ENCODE data around the gene TMCC3.

Gene TMCC3

GRCh38 chr12:94659346-94659930 lies 9.1 kb upstream of the TMCC3 start:
- H3K4me3 ChIP-seq (ENCODE audit: low read length) = no peak overlapping the region
- TF ChIP-seq ZNF274 (IDR thresholded peaks at IDR 0.05; ENCODE audit: low read depth, low read length) = no peak

- H3K4me3 ChIP-seq (ENCODE audit: low read length) = no peak overlapping the region
- no peak for TF ChIP-seq ZNF274 (IDR thresholded peaks at IDR 0.05; ENCODE audit: low read depth, low read length)
These were observed 8.6 kb upstream of the TMCC3 start for GRCh38 chr12:94658931-94659330.

GRCh38 chr12:94656556-94656955 lies 6.2 kb upstream of the TMCC3 start:
- H3K4me3 ChIP-seq (ENCODE audit: low read length) = no peak overlapping the region
- TF ChIP-seq ZNF274 (IDR thresholded peaks at IDR 0.05; ENCODE audit: low read depth, low read length) = no peak

- TF ChIP-seq ZNF274 (IDR thresholded peaks at IDR 0.05; ENCODE audit: low read depth, low read length) = no peak
- peak overlapping the region; percentile 47; the same call in 1 of the 2 replicates for H3K4me3 ChIP-seq (ENCODE audit: low read length)
These were observed 811 bp downstream of the TMCC3 start for GRCh38 chr12:94649349-94650142.

- no peak overlapping the region for H3K4me3 ChIP-seq (ENCODE audit: low read length)
- TF ChIP-seq ZNF274 (IDR thresholded peaks at IDR 0.05; ENCODE audit: low read depth, low read length) = no peak
These were observed 1.8 kb downstream of the TMCC3 start for GRCh38 chr12:94648578-94648977.

- no peak for TF ChIP-seq ZNF274 (IDR thresholded peaks at IDR 0.05; ENCODE audit: low read depth, low read length)
- H3K4me3 ChIP-seq (ENCODE audit: low read length) = peak overlapping the region; percentile 17; the same call in 1 of the 2 replicates
These were observed 6.0 kb downstream of the TMCC3 start for GRCh38 chr12:94644141-94644979.

- H3K4me3 ChIP-seq (ENCODE audit: low read length) = no peak overlapping the region
- no peak for TF ChIP-seq ZNF274 (IDR thresholded peaks at IDR 0.05; ENCODE audit: low read depth, low read length)
These were observed 6.8 kb downstream of the TMCC3 start for GRCh38 chr12:94643606-94644005.

GRCh38 chr12:94641283-94641682 lies 9.1 kb downstream of the TMCC3 start:
- H3K4me3 ChIP-seq (ENCODE audit: low read length) = no peak overlapping the region
- no peak for TF ChIP-seq ZNF274 (IDR thresholded peaks at IDR 0.05; ENCODE audit: low read depth, low read length)

- no peak for TF ChIP-seq ZNF274 (IDR thresholded peaks at IDR 0.05; ENCODE audit: low read depth, low read length)
- H3K4me3 ChIP-seq (ENCODE audit: low read length) = no peak overlapping the region
These were observed 10.0 kb downstream of the TMCC3 start for GRCh38 chr12:94640134-94640928.

GRCh38 chr12:94638521-94638920 lies 11.8 kb downstream of the TMCC3 start:
- H3K4me3 ChIP-seq (ENCODE audit: low read length) = no peak overlapping the region
- no peak for TF ChIP-seq ZNF274 (IDR thresholded peaks at IDR 0.05; ENCODE audit: low read depth, low read length)

GRCh38 chr12:94637390-94638113 lies 12.8 kb downstream of the TMCC3 start:
- no peak for TF ChIP-seq ZNF274 (IDR thresholded peaks at IDR 0.05; ENCODE audit: low read depth, low read length)
- no peak overlapping the region for H3K4me3 ChIP-seq (ENCODE audit: low read length)

GRCh38 chr12:94636462-94637085 lies 13.8 kb downstream of the TMCC3 start:
- no peak for TF ChIP-seq ZNF274 (IDR thresholded peaks at IDR 0.05; ENCODE audit: low read depth, low read length)
- H3K4me3 ChIP-seq (ENCODE audit: low read length) = no peak overlapping the region

GRCh38 chr12:94634717-94635116 lies 15.6 kb downstream of the TMCC3 start:
- no peak overlapping the region for H3K4me3 ChIP-seq (ENCODE audit: low read length)
- TF ChIP-seq ZNF274 (IDR thresholded peaks at IDR 0.05; ENCODE audit: low read depth, low read length) = no peak
